ENCODE measurements around the gene PHETA2.
"Not testable (repeated sequence)": the region's sequence is repeated elsewhere in the genome, so short reads cannot be mapped to it uniquely, and the experiment has no call there.

PHETA2 gene

GRCh38 chr22:42068291-42068690, 5.8 kb upstream of the PHETA2 start:
- no peak for DNase-seq (ENCODE audit: low spot score)
- ChIA-PET CTCF (no interaction called here), POLR2A (ENCODE audit: low non-redundant PET) (no interaction called here)
- no peak for TF ChIP-seq CTCF (conservative IDR thresholded peaks at IDR 0.05; ENCODE audit: low read depth)
- no peak overlapping the region for H3K27ac ChIP-seq

GRCh38 chr22:42069801-42070516, 4.1 kb upstream of the PHETA2 start:
- ChIA-PET POLR2A (ENCODE audit: low non-redundant PET) (no interaction called here), CTCF (interaction anchor here (0.6 to 0.7 kb wide), 2 partner anchors 75 to 122 kb away, joined by 3 read pairs; no protein-coding TSS in a partner anchor)
- DNase-seq (ENCODE audit: low spot score): no peak
- peak overlapping the region; percentile 88 for H3K27ac ChIP-seq
- no peak for TF ChIP-seq CTCF (conservative IDR thresholded peaks at IDR 0.05; ENCODE audit: low read depth)

- CTCF ChIA-PET: interaction anchor here (0.5 to 0.7 kb wide), 3 partner anchors 20 to 123 kb away, joined by 3 read pairs; no protein-coding TSS in a partner anchor
- no peak for TF ChIP-seq CTCF (conservative IDR thresholded peaks at IDR 0.05; ENCODE audit: low read depth)
- peak within 1 kb of the TSS; percentile 88 for H3K27ac ChIP-seq
- peak; percentile 85 for DNase-seq (ENCODE audit: low spot score)
- POLR2A ChIA-PET (ENCODE audit: low non-redundant PET): no interaction called here
Observed at GRCh38 chr22:42070517-42071422, 3.3 kb upstream of the PHETA2 start, which contains the start of gene NAGA. TSS of gene NAGA (minus strand) at chr22:42070812. CDS start at chr22:42070297, 515 bp downstream.

- DNase-seq (ENCODE audit: low spot score); POLR2A ChIA-PET (ENCODE audit: low non-redundant PET): not testable (repeated sequence)
- peak overlapping the region; percentile 88 for H3K27ac ChIP-seq
- CTCF ChIA-PET: interaction anchor here (0.5 to 0.6 kb wide), 2 partner anchors 111 to 374 kb away, joined by 3 to 5 read pairs; no protein-coding TSS in a partner anchor
Observed at GRCh38 chr22:42071508-42071907, 2.5 kb upstream of the PHETA2 start.

GRCh38 chr22:42072606-42073330, 1.3 kb upstream of the PHETA2 start:
- TF ChIP-seq CTCF (conservative IDR thresholded peaks at IDR 0.05; ENCODE audit: low read depth): no peak
- ChIA-PET POLR2A (ENCODE audit: low non-redundant PET) (no interaction called here), CTCF (no interaction called here)
- peak overlapping the region; percentile 55 for H3K27ac ChIP-seq
- no peak for DNase-seq (ENCODE audit: low spot score)

GRCh38 chr22:42073621-42074041, 417 bp upstream of the PHETA2 start:
- no peak for DNase-seq (ENCODE audit: low spot score)
- CTCF ChIA-PET: no interaction called here
- H3K27ac ChIP-seq: peak overlapping the region; percentile 55
- POLR2A ChIA-PET (ENCODE audit: low non-redundant PET): no interaction called here
- TF ChIP-seq CTCF (conservative IDR thresholded peaks at IDR 0.05; ENCODE audit: low read depth): no peak

Measured in RWPE1 (cell line).